Activated naive CD4-positive, alpha-beta T cell treated with anti-CD3 and anti-CD28 coated beads, Interleukin-2, amount 50 U/mL, for 24 hours (primary cell): ENCODE measurements around the gene GATAD2A.

Source experiments
- H3K27ac Mint-ChIP-seq: one replicate; pipeline ENCODE4 v1.8.0; 2021; ENCODE audit warnings: mild to moderate bottlenecking, mixed read lengths
- H3K27me3 Mint-ChIP-seq: one replicate; pipeline ENCODE4 v1.8.0; 2021; ENCODE audit warnings: mixed read lengths
- H3K36me3 Mint-ChIP-seq: one replicate; pipeline ENCODE4 v1.8.0; 2021; ENCODE audit warnings: mixed read lengths
- H3K4me1 Mint-ChIP-seq: one replicate; pipeline ENCODE4 v1.8.0; 2021; ENCODE audit warnings: mixed read lengths
- H3K4me3 Mint-ChIP-seq: one replicate; pipeline ENCODE4 v1.8.0; 2021; ENCODE audit warnings: mild to moderate bottlenecking, mixed read lengths
- H3K9me3 Mint-ChIP-seq: one replicate; pipeline ENCODE4 v1.8.0; 2021; ENCODE audit warnings: mixed read lengths

Gene GATAD2A

GRCh38 chr19:19495614-19496603 lies 90.4 kb downstream of the GATAD2A start:
- Mint-ChIP-seq H3K9me3 (no peaks in the 10 kb centered on the region), H3K27ac (peak overlapping the region; percentile 23), H3K27me3 (no peaks in the 10 kb centered on the region), H3K4me3 (no peak overlapping the region), H3K4me1 (no peaks in the 10 kb centered on the region), H3K36me3 (peaks cover 2% of the 10 kb centered on the region)

- H3K27ac Mint-ChIP-seq: no peak overlapping the region
- H3K36me3 Mint-ChIP-seq: peaks cover 4% of the 10 kb centered on the region
- no peak overlapping the region for H3K4me3 Mint-ChIP-seq
- H3K4me1 Mint-ChIP-seq: no peaks in the 10 kb centered on the region
- H3K9me3 Mint-ChIP-seq: no peaks in the 10 kb centered on the region
- no peaks in the 10 kb centered on the region for H3K27me3 Mint-ChIP-seq
Measured at GRCh38 chr19:19498255-19498991, 92.9 kb downstream of the GATAD2A start.

GRCh38 chr19:19499272-19499995 lies 94.0 kb downstream of the GATAD2A start:
- Mint-ChIP-seq H3K36me3 (peaks cover 4% of the 10 kb centered on the region), H3K4me3 (no peak overlapping the region), H3K27ac (no peak overlapping the region), H3K9me3 (no peaks in the 10 kb centered on the region), H3K4me1 (no peaks in the 10 kb centered on the region), H3K27me3 (no peaks in the 10 kb centered on the region)

GRCh38 chr19:19500975-19501644 lies 95.6 kb downstream of the GATAD2A start:
- peaks cover 2% of the 10 kb centered on the region for H3K36me3 Mint-ChIP-seq

GRCh38 chr19:19501798-19502197 lies 96.3 kb downstream of the GATAD2A start:
- no peaks in the 10 kb centered on the region for H3K9me3 Mint-ChIP-seq
- no peak overlapping the region for H3K27ac Mint-ChIP-seq
- H3K4me3 Mint-ChIP-seq: no peak overlapping the region
- H3K27me3 Mint-ChIP-seq: no peaks in the 10 kb centered on the region
- no peaks in the 10 kb centered on the region for H3K4me1 Mint-ChIP-seq
- peaks cover 6% of the 10 kb centered on the region for H3K36me3 Mint-ChIP-seq

More at GRCh38 chr19:19500975-19501644, 95.6 kb downstream of the GATAD2A start:
- H3K4me3 Mint-ChIP-seq: no peak overlapping the region
- H3K27ac Mint-ChIP-seq: no peak overlapping the region
- H3K4me1 Mint-ChIP-seq: no peaks in the 10 kb centered on the region
- H3K27me3 Mint-ChIP-seq: no peaks in the 10 kb centered on the region
- no peaks in the 10 kb centered on the region for H3K9me3 Mint-ChIP-seq

GRCh38 chr19:19502281-19502680 lies 96.8 kb downstream of the GATAD2A start:
- Mint-ChIP-seq H3K27me3 (no peaks in the 10 kb centered on the region), H3K27ac (no peak overlapping the region), H3K4me1 (no peaks in the 10 kb centered on the region), H3K4me3 (no peak overlapping the region), H3K36me3 (peaks cover 6% of the 10 kb centered on the region), H3K9me3 (no peaks in the 10 kb centered on the region)

GRCh38 chr19:19502808-19503602 lies 97.5 kb downstream of the GATAD2A start:
- Mint-ChIP-seq H3K4me3 (no peak overlapping the region), H3K9me3 (no peaks in the 10 kb centered on the region), H3K4me1 (no peaks in the 10 kb centered on the region), H3K36me3 (peaks cover 6% of the 10 kb centered on the region), H3K27ac (no peak overlapping the region), H3K27me3 (no peaks in the 10 kb centered on the region)

GRCh38 chr19:19504754-19505668 lies 99.5 kb downstream of the GATAD2A start:
- Mint-ChIP-seq H3K4me1 (no peaks in the 10 kb centered on the region), H3K27me3 (no peaks in the 10 kb centered on the region), H3K27ac (no peak overlapping the region), H3K4me3 (no peak overlapping the region), H3K9me3 (no peaks in the 10 kb centered on the region), H3K36me3 (peaks cover 6% of the 10 kb centered on the region)

- H3K27me3 Mint-ChIP-seq: no peaks in the 10 kb centered on the region
- H3K27ac Mint-ChIP-seq: no peak overlapping the region
- no peaks in the 10 kb centered on the region for H3K9me3 Mint-ChIP-seq
- H3K4me3 Mint-ChIP-seq: no peak overlapping the region
- H3K36me3 Mint-ChIP-seq: peaks cover 6% of the 10 kb centered on the region
- H3K4me1 Mint-ChIP-seq: no peaks in the 10 kb centered on the region
Measured at GRCh38 chr19:19505669-19506326, 100.3 kb downstream of the GATAD2A start.

- no peaks in the 10 kb centered on the region for H3K9me3 Mint-ChIP-seq
- H3K4me1 Mint-ChIP-seq: no peaks in the 10 kb centered on the region
- H3K4me3 Mint-ChIP-seq: no peak overlapping the region
- peaks cover 6% of the 10 kb centered on the region for H3K36me3 Mint-ChIP-seq
- no peak overlapping the region for H3K27ac Mint-ChIP-seq
- H3K27me3 Mint-ChIP-seq: no peaks in the 10 kb centered on the region
Measured at GRCh38 chr19:19506592-19506991, 101.1 kb downstream of the GATAD2A start.

- H3K4me3 Mint-ChIP-seq: no peak overlapping the region
- H3K9me3 Mint-ChIP-seq: no peaks in the 10 kb centered on the region
- H3K27me3 Mint-ChIP-seq: no peaks in the 10 kb centered on the region
- H3K4me1 Mint-ChIP-seq: no peaks in the 10 kb centered on the region
- peaks cover 5% of the 10 kb centered on the region for H3K36me3 Mint-ChIP-seq
- no peak overlapping the region for H3K27ac Mint-ChIP-seq
Measured at GRCh38 chr19:19507354-19507753, 101.9 kb downstream of the GATAD2A start.

- Mint-ChIP-seq H3K27ac (no peak overlapping the region), H3K9me3 (no peaks in the 10 kb centered on the region)
Measured at GRCh38 chr19:19508217-19508616, 102.7 kb downstream of the GATAD2A start.

GRCh38 chr19:19510432-19510831 lies 105.0 kb downstream of the GATAD2A start:
- H3K4me3 Mint-ChIP-seq: no peak overlapping the region

More at GRCh38 chr19:19508217-19508616, 102.7 kb downstream of the GATAD2A start:
- Mint-ChIP-seq H3K27me3 (no peaks in the 10 kb centered on the region), H3K36me3 (peaks cover 5% of the 10 kb centered on the region), H3K4me1 (no peaks in the 10 kb centered on the region), H3K4me3 (no peak overlapping the region)

More at GRCh38 chr19:19510432-19510831, 105.0 kb downstream of the GATAD2A start:
- no peaks in the 10 kb centered on the region for H3K9me3 Mint-ChIP-seq
- H3K36me3 Mint-ChIP-seq: peaks cover 5% of the 10 kb centered on the region
- peak overlapping the region; percentile 70 for H3K27ac Mint-ChIP-seq
- no peaks in the 10 kb centered on the region for H3K27me3 Mint-ChIP-seq
- H3K4me1 Mint-ChIP-seq: no peaks in the 10 kb centered on the region
